ENCODE data around the gene TMC1.

- TF ChIP-seq CTCF (IDR thresholded peaks at IDR 0.05; ENCODE audit: low read depth, low read length): peak; percentile 89
- TF ChIP-seq EZH2phosphoT487 (IDR thresholded peaks at IDR 0.05; ENCODE audit: low read depth): no peak
These were observed 71.3 kb downstream of the TMC1 start for GRCh38 chr9:72592502-72593403.

Measured in OCI-LY3 (cell line).